PC-3 (cell line): ENCODE measurements around the gene SLCO2A1. TPM values are rescaled to one million over a fixed set of nuclear protein-coding genes. Genes with fewer than 3 reads are reported as not detected.

Experiments
- ATAC-seq: fragments of 200-7000 bp; cut with Tn5 transposase; 2 replicates; pipeline ENCODE4 v1.9.1; 2020; ENCODE audit warnings: mild to moderate bottlenecking, moderate library complexity
- BruUV-seq: library from RNA; stranded (reverse); fragments of 400-500 nt; replicated peaks from 2 replicates; lab custom pipeline; 2021; lab: Mats Ljungman, UMichigan
- CTCF ChIA-PET: fragments of 300-600 bp; sonication (Branson Sonifier 250); formaldehyde crosslinking; loops from one replicate; lab custom pipeline; 2022; ENCODE audit warnings: antibody characterized with exemption; lab: Charles Lee
- POLR2A ChIA-PET: fragments of 300-600 bp; sonication (Branson Sonifier 250); formaldehyde crosslinking; loops from one replicate; lab custom pipeline; 2022; ENCODE audit warnings: antibody characterized with exemption; ENCODE audit not compliant: unreplicated experiment; lab: Charles Lee
- DNase-seq: peaks from one replicate; pipeline ENCODE4 v3.0.0-alpha.2; 2015
- H2AFZ ChIP-seq: fragments of 300-600 bp; sonication (generic); 2 replicates; pipeline ENCODE4 v1.6.0; 2016; ENCODE audit warnings: antibody characterized with exemption, low read length
- H3F3A ChIP-seq: fragments of 300-600 bp; sonication (generic); one replicate; pipeline ENCODE4 v1.6.0; 2017; ENCODE audit warnings: antibody characterized with exemption, low read length, control low read depth, mild to moderate bottlenecking; ENCODE audit not compliant: unreplicated experiment
- H3K27ac ChIP-seq: fragments of 300-600 bp; sonication (generic); 2 replicates; pipeline ENCODE4 v1.5.1; 2016; ENCODE audit warnings: mild to moderate bottlenecking, low read length
- H3K27me3 ChIP-seq: fragments of 300-600 bp; sonication (generic); 2 replicates; pipeline ENCODE4 v1.6.1; 2016; ENCODE audit warnings: low read length, mixed read lengths
- H3K36me3 ChIP-seq: fragments of 300-600 bp; sonication (generic); 2 replicates; pipeline ENCODE4 v1.6.1; 2016; ENCODE audit warnings: low read depth, mixed run types, low read length, mixed read lengths
- H3K4me1 ChIP-seq: fragments of 300-600 bp; sonication (generic); 2 replicates; pipeline ENCODE4 v1.5.1; 2016; ENCODE audit warnings: low read length; ENCODE audit not compliant: insufficient read depth
- H3K4me2 ChIP-seq: fragments of 300-600 bp; sonication (generic); 2 replicates; pipeline ENCODE4 v1.6.0; 2016; ENCODE audit warnings: low read length
- H3K4me3 ChIP-seq: fragments of 300-600 bp; sonication (generic); 2 replicates; pipeline ENCODE4 v1.5.1; 2016; ENCODE audit warnings: mild to moderate bottlenecking, low read length, mixed read lengths
- H3K79me2 ChIP-seq: fragments of 300-600 bp; sonication (generic); 2 replicates; pipeline ENCODE4 v1.6.1; 2017; ENCODE audit warnings: low read length, mixed read lengths
- H3K9ac ChIP-seq: fragments of 300-600 bp; sonication (generic); 2 replicates; pipeline ENCODE4 v1.6.0; 2016; ENCODE audit warnings: mild to moderate bottlenecking, low read length
- H3K9me2 ChIP-seq: fragments of 300-600 bp; sonication (generic); replicated peaks from 2 replicates; pipeline ENCODE4 v1.6.1; 2016; ENCODE audit warnings: mixed run types, low read length, mixed read lengths
- H3K9me3 ChIP-seq: fragments of 300-600 bp; sonication (generic); 2 replicates; pipeline ENCODE4 v1.6.1; 2016; ENCODE audit warnings: low read length, mixed read lengths
- H4K20me1 ChIP-seq: fragments of 300-600 bp; sonication (generic); 2 replicates; pipeline ENCODE4 v1.6.1; 2016; ENCODE audit warnings: low read length, mixed read lengths
- CTCF ChIP-seq: fragments of 300-600 bp; sonication (generic); conservative IDR thresholded peaks from 2 replicates; pipeline ENCODE4 v1.5.1; 2017; ENCODE audit warnings: antibody characterized with exemption, low read depth, mild to moderate bottlenecking, low read length
- EZH2 ChIP-seq: fragments of 300-600 bp; sonication (generic); IDR thresholded peaks from one replicate; pipeline ENCODE4 v1.6.1; 2017; ENCODE audit warnings: antibody characterized with exemption, mild to moderate bottlenecking, low read length; ENCODE audit not compliant: unreplicated experiment
- EZH2phosphoT487 ChIP-seq: fragments of 300-600 bp; sonication (generic); IDR thresholded peaks from 2 replicates; pipeline ENCODE4 v1.6.1; 2018; ENCODE audit warnings: mild to moderate bottlenecking, antibody characterized with exemption, low read length, borderline replicate concordance
- intact Hi-C: fragments of 100-400 bp; cut with micrococcal nuclease; formaldehyde crosslinking; loops from 2 replicates; pipeline ENCODE4 v1.9.0; 2023
- total RNA-seq: library from RNA; depleted of rRNA; stranded (reverse); fragments of >200 nt; gene quantifications from 2 replicates; pipeline ENCODE4 v1.2.3, GENCODE V29; 2014

Gene SLCO2A1
- total RNA-seq, 1 experiment from 2014 or later = not detected

- no peaks in the 10 kb centered on the region for H3K27me3 ChIP-seq
- no peak overlapping the region for H2AFZ ChIP-seq
- intact Hi-C loops = no loop called here
- TF ChIP-seq CTCF (no peak), EZH2 (no peak), EZH2phosphoT487 (no peak)
- POLR2A ChIA-PET = no interaction called here
- H3K4me1 ChIP-seq = no peaks in the 10 kb centered on the region
- no peak overlapping the region for H3K4me2 ChIP-seq
- no peak overlapping the region for H3K4me3 ChIP-seq
- H3K9me3 ChIP-seq = no peaks in the 10 kb centered on the region
- no peaks in the 10 kb centered on the region for H4K20me1 ChIP-seq
- H3K9me2 ChIP-seq = no peaks in the 10 kb centered on the region
- no peak for ATAC-seq
- no peak overlapping the region for H3K27ac ChIP-seq
- H3F3A ChIP-seq = no peaks in the 10 kb centered on the region
- H3K9ac ChIP-seq = no peak overlapping the region
- no peaks in the 10 kb centered on the region for H3K36me3 ChIP-seq
- CTCF ChIA-PET = no interaction called here
- DNase-seq = peak; percentile 37
- no peaks in the 10 kb centered on the region for H3K79me2 ChIP-seq
- BruUV-seq = no TSS peak
Measured at GRCh38 chr3:133999891-134000685, 29.6 kb downstream of the SLCO2A1 start.

GRCh38 chr3:133998691-133999241, 31.0 kb downstream of the SLCO2A1 start:
- intact Hi-C loops = no loop called here
- H4K20me1 ChIP-seq = no peaks in the 10 kb centered on the region
- CTCF ChIA-PET = no interaction called here
- no peak overlapping the region for H3K4me3 ChIP-seq
- BruUV-seq = no TSS peak
- H3K36me3 ChIP-seq = no peaks in the 10 kb centered on the region
- no peak for DNase-seq
- no peak overlapping the region for H2AFZ ChIP-seq
- H3K79me2 ChIP-seq = no peaks in the 10 kb centered on the region
- no peaks in the 10 kb centered on the region for H3F3A ChIP-seq
- no peaks in the 10 kb centered on the region for H3K27me3 ChIP-seq
- H3K4me2 ChIP-seq = no peak overlapping the region
- no peak overlapping the region for H3K9ac ChIP-seq
- no peak overlapping the region for H3K27ac ChIP-seq
- no peaks in the 10 kb centered on the region for H3K9me3 ChIP-seq
- POLR2A ChIA-PET = no interaction called here
- no peaks in the 10 kb centered on the region for H3K9me2 ChIP-seq
- TF ChIP-seq CTCF (no peak), EZH2 (no peak), EZH2phosphoT487 (no peak)
- H3K4me1 ChIP-seq = no peaks in the 10 kb centered on the region
- ATAC-seq = no peak
